Measurements from ENCODE around the gene PCDH9.

DNA sequence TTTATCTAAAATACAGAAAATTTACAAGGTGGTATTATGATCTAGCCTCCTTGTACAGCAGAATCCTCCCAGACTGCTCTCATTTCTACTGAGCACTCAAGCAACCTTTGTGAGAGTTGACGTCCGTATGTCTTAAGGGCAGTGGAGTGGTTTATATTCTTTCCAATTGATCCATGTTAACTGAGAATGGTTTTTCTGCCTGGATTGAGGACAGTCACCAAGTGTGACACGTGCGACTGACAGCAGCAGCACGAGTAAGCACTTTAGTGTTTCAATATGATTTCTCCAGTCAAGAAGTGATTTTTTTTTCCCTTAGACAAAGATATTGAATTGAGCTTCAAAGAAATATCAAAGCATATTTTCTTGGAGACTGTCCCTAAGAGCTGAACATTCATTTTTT is 901.7 kb downstream of the PCDH9 start:
- TF ChIP-seq, protein P1, sequence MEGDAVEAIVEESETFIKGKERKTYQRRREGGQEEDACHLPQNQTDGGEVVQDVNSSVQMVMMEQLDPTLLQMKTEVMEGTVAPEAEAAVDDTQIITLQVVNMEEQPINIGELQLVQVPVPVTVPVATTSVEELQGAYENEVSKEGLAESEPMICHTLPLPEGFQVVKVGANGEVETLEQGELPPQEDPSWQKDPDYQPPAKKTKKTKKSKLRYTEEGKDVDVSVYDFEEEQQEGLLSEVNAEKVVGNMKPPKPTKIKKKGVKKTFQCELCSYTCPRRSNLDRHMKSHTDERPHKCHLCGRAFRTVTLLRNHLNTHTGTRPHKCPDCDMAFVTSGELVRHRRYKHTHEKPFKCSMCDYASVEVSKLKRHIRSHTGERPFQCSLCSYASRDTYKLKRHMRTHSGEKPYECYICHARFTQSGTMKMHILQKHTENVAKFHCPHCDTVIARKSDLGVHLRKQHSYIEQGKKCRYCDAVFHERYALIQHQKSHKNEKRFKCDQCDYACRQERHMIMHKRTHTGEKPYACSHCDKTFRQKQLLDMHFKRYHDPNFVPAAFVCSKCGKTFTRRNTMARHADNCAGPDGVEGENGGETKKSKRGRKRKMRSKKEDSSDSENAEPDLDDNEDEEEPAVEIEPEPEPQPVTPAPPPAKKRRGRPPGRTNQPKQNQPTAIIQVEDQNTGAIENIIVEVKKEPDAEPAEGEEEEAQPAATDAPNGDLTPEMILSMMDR (conservative IDR thresholded peaks at IDR 0.05 in 1 of 2, IDR thresholded peaks at IDR 0.05 in 1 of 2; ENCODE audit: extremely low read depth in 1 of 2, insufficient read depth in 1 of 2, low read depth in 1 of 2, low read length in 2 of 2): no peak
- no peak for TF ChIP-seq EZH2 (IDR thresholded peaks at IDR 0.05; ENCODE audit: borderline replicate concordance, low read length)

Data from mammary epithelial cell (primary cell).